CD4-positive, alpha-beta T cell treated with Interleukin-15 for 4 hours (primary cell): ENCODE measurements around the gene GRIK4.

Experiments
- DNase-seq: peaks from one replicate; pipeline ENCODE4 v3.0.0-alpha.2; 2020; ENCODE audit warnings: low spot score

The GRIK4 gene

DNA sequence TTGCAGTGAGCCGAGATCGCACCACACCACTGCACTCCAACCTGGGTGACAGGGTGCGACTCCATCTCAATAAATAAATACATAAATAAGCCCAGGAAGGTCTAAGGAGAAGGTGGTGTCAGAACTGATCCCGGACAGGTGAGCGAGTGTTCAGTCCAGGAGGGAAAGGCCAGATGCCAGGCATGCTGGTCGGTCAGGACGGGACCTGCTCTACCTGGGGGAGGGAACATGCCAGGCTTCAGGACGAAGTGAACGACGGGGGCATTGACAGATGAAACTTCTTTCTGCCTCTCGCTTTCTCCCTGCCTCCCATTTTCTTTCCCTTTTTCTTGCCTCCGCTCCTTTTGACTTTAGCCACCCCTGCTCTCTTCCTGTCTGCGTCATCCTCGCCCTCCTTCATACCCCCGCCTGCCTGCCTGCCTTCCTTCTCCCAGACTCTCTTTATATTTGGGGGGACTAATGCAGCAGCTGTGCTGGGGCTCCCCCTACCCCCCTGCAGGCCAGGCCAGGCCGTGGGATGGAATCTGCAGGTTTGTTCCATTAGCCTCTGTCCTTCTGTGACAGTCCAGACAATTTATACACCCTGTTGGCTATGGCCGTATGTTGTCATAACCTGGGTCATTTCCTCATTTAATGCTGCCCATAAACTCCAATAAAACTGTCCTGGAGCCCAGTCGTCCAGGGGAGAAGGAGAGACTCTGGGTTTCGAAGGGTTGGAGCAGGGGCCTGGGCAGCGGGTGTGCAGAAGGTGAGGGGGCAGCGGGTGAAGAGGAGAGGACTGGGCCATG lies 303.2 kb downstream of the GRIK4 start:
- no peak for DNase-seq

DNA sequence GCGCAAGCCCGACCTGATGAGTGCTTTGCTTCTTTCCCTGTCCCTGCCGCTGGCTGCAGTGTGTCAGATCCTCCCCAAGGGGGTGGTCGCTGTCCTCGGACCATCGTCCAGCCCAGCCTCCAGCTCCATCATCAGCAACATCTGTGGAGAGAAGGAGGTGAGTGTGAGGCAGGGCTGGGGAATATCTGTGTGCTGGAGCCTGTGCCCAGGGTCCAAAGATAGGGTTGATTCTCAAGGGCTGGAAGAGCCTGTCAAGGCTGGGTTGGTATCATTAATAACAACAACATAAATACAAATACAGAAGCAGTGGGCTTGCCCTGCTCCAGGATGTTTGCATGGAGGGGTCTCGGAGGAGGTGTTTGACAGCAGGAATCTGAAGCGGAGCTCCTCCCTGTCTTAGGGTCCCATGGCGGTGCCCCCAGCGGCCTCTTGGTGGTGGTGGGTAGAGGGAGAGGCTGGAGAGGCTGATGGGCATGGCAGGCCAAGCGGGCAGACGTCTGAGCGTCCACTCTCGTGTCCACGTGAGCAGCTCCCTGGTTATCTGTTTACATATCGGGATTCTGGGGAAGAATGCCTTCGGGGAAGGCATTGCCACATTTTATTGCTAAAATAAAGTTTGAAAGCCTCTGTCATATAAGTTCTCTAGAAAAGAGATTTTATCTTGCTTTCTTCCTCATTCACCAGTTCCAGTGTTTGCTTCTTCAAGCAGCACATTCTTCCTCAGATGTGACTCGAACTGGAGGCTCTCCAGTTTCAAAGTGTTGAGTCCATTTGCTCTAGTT lies 304.0 kb downstream of the GRIK4 start:
- no peak for DNase-seq

DNA sequence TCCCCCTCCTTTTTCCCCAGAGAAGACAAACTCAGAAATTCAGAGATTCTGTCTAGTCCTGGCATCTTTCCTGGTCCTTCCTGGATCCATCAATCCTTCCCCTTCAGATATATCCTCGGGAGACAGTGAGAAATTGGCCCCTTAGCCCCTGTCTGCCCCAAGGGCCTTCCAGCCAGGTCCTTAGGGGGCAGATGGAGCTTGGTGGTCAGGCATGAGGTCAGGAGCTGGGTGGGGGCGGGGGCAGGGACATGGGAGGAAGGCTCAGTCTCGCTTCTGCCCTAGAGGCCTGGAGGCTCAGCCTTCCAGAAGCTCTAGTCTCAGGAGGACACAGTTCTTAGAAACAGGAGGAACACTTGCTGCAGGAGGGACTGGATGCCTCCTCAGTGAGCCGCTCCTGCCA lies 304.6 kb downstream of the GRIK4 start:
- no peak for DNase-seq

DNA sequence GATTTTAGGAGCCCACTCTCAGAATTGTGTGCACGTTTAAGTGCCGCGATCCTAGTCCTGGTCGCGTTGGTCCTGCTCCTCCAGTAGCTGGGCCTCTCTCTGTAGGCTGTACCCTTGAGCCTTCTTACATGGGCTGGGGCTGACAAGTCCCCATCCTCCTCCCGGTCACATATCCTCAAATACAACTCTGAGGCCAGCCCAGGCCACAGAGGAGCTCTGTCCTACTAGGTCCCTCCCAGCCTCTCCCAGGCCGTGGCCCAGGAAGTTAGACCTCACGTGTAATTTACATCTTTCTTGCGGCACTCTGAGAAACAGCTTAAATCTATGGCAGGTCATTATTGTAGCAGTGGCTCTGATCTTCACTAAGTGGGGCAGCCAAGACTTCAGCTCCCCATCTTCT lies 305.2 kb downstream of the GRIK4 start:
- no peak for DNase-seq

DNA sequence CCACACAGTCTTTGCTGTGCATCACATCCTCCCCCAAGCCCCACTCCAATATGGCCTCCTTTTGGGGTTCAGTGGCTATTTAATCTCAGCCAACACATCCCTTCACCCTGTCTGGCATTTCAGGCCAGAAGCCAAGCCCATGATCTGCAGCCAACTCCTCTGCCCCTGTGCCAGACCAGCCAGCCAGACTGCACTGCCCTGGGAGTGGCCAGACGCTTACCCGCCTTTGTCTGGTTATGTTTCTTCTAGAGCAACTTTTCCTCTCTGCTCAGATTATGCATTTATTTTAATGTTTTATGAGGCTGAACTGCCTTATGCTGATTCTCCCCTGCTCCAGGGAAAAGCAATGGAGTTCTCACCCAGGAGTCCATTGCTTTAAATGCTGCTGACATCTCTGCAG lies 305.6 kb downstream of the GRIK4 start:
- no peak for DNase-seq

DNA sequence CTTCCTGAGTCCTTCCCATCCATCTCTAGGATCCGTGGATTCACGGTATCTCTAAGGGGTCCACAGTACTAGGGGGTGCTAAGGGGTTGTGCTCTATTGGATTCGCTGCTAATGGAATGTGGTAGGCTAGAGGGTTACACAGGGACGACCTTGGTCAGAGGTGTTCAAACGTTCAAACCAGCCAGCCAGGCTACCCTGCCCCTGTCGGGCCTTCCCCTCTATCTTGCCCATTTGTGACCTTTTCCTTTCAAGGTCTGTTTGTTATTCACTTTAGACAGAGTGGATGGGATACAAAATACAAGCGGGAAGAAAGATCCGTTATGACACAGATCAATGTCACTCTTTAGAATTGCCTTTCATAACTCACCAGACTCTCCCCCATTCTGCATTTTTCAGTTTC lies 306.5 kb downstream of the GRIK4 start:
- no peak for DNase-seq

DNA sequence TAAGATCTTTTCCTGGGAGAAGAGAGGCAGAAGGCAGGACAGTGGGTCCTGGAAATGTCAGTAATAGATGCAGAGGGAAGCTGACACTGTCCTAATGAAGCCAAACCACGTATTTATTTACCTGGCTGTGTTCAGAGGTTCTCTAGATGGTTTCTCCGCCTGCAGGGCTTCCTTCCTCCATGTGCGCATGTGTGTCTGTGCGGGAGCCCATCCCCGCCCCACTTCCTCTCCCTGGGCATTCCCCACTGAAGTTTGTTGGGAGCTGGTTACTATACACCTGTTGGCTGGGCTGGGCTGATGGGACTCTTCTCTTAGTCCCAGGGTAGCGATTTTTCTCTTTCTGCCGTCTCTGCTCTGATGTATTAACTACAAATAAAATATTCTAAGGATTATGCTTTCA lies 307.5 kb downstream of the GRIK4 start:
- DNase-seq, result no peak

DNA sequence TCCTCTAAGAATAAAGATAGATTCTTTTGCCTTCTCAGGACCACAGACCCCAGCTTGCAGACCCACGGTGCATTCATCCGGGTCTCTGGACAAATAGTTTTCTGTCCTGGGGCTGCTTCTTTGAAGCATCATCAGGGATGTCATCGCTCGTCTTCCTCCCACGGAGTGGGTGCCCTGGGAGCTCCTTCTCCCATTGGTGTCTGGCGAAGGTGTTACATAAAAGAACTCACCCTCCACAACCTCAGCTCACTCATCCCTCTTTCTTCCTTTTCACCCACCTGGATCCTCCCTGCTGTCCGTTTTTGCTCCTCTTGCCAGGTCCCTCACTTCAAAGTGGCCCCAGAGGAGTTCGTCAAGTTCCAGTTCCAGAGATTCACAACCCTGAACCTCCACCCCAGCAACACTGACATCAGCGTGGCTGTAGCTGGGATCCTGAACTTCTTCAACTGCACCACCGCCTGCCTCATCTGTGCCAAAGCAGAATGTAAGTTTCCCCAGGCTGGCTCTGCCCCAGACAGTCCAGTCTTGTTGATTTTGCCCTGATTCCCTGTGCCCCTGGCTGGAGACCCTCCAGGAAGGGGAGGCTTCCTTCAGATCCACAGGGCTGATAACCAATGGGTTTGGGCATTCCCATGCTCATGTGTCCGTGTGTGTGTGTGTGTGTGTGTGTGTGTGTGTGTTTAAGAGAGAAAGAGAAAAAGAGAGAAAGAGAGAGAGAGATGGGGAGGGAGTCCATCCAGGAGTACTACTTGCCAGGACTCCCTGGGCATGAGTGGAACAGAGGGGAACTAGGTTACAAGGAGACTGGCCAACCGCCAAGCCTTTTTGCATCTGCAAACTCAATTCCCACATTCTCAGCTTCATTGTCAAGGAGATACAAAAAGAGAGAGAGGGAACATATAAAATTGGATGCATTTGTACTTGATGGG lies 308.2 kb downstream of the GRIK4 start:
- DNase-seq, result no peak

DNA sequence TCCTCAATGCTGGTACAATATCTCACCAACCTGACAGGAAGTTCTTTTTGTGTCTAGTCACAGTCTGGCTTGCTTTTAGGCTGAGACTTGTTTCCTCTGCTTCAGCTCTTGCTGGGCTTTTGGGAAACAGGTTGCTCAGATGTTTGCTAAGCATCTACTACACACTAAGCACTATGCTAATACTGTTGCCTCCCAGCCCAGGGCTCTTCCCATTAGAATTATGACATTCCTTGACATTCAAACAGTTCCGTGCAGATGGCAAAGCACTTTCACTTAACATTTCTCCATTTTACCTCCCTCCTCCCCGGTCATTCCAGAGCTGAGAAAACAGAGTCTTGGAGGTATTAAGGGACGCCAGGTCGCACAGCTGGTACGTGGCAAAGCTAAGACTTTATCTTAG lies 311.6 kb downstream of the GRIK4 start:
- DNase-seq, result no peak

DNA sequence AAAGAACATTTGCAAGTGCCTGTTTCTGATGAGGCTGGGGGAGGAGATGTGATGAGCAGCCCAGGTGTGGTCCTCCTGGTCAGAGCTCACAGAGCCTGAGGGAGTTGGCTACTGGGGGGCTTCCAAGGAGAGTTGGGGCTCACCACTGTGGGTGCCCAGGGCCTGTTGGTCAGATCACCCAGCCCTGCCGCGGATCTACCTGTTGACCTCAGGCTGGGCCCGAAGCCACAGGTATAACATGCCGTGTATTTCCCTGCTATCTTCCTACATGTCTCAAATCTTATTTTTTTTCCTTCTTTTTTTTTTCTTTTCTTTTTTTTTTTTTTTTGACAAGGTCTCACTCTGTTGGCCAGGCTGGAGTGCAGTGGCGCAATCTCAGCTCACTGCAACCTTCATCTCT lies 312.7 kb downstream of the GRIK4 start:
- DNase-seq, result no peak

DNA sequence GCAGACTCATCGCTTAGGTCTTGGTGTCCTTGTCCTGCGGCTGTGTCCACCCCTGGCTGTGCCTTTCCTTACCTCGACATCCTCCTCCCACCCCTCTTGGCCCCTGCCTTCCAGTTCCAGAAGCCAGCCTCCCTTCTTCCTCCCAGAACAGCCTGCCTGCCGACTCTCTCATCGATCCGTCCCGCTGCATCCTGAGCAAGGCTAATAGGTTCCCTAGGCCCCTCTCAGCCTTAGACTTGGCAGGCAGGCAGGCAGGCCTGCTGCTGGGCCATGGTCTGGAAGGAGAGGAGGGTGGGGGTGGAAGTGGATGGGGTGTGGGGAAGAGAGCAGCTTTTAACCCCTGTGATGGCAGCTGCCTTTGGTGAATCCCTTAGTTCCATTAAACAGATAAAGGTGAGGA lies 315.6 kb downstream of the GRIK4 start:
- no peak for DNase-seq

DNA sequence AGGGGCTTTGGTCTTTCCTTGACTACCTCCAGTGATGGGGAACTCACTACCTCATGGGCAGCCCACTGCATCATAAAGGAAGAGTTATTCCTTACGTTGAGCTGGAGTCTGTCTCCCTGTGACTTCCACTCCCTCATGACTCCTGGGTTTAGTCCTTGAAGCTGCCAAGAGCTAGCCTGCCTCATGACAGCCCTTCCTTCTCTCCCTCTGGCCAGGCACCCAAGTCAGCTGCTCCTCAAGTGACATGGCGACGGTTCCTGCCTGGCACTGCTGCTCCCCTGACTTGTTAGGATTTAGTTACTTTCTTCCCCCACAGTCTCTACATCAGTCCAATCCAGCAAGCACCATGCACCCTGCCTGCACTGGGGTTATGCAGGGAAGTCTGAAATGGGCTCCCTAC lies 316.3 kb downstream of the GRIK4 start:
- DNase-seq, result no peak

DNA sequence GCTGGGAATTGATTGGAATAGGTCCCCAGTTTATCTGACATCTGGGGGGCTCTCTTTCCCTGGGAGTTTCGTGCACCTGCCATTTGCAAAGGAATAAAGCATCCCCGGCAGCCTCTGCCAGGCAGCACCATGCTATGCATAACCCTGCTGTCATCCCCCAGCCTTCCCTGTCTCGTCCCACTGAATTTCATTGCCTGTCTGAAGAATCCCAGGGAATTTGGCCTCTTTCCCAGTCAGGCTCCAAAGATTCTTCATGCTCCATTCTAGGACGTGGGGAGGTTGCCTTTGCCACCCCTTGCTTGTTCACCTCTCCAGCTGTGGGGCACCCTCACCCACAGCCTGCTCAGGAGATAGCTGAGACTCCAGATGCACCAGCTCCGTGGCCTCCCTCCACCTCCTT lies 317.3 kb downstream of the GRIK4 start:
- no peak for DNase-seq

DNA sequence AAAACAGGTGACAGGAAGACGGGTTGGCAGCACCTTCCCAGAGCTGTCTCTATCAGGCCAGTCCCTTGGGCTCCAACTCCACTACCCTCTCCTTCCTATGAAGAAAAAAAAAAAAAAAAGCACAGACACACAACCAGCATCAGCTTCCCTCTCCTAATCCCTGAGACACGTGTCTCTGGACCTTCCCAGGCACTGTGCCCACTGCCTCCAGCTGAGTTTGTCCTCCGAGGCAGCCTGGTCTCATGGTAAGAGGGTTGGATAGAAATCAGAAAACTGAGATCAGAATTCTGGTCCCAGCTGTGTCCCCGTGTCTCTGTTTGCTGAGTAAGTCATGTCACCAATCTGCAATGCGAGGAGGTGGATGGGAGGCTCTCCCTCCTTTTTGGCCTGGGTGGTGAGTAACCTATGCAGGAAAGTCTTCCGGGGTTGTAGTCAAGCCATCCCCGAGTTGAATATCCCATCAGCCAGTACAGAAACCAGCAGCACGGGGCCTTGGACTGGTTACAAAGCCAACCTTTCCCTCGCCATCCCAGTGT lies 318.6 kb downstream of the GRIK4 start:
- DNase-seq, result no peak

DNA sequence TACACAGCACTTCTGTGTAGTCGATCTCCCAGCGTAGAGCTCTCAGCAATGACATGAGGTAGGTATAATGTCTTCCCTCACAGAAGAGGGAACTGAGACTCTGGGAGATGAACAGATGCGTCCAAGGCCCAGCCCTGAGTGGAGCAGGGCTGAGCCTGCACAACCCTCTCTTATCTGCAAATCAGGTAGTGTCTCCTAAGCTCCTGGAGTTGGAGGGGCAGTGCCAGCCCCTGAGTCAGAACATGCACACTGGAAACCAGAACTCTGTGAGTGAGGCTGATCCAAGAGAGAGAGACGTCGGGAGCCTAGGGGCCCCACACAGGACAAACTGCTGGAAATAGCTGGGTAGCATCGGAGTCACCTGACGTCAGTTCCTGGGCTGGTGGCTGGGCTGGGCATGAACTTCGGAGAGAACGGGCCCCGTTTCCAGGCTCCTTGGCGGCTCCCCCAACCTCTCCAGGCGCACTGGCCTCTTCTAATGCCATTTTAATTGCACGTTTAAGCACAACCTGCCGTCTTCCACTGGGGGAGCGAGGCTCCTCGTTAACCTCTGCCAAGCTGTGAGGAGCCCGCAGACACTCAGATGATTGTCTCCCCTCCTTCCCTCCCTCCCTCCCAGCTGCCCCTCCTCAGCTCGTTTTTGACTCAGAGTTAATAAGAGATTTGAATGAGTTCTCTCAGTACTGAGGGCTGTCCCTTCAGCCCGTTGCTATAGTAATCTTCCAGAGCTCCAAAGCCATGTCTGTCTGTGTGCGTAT lies 321.1 kb downstream of the GRIK4 start:
- DNase-seq, result no peak

DNA sequence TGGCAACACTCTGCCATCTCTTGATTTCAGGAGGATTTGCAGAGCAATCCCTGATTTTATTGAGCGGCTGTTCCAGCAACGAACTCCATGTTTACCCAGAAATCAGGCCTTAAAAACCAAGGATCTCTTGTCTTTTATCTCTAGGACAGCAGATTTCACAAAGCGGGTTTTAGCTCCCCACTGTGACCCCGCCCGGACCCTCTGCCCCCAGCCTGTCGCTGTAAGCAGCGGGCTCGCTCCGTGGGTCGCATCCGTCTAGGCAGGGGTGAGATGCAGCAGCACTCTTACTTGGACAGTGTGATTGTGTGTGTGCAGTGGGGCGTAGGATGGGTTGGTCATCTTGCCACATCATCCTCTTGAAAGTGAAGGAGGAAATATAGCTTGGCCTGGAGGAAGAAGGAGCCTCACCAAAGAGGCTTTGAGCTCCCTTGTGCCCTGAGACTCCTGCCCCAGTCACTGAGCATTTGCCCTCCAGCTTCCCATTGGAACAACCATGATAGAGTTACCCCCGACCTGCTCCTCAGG lies 323.2 kb downstream of the GRIK4 start:
- DNase-seq, result no peak

DNA sequence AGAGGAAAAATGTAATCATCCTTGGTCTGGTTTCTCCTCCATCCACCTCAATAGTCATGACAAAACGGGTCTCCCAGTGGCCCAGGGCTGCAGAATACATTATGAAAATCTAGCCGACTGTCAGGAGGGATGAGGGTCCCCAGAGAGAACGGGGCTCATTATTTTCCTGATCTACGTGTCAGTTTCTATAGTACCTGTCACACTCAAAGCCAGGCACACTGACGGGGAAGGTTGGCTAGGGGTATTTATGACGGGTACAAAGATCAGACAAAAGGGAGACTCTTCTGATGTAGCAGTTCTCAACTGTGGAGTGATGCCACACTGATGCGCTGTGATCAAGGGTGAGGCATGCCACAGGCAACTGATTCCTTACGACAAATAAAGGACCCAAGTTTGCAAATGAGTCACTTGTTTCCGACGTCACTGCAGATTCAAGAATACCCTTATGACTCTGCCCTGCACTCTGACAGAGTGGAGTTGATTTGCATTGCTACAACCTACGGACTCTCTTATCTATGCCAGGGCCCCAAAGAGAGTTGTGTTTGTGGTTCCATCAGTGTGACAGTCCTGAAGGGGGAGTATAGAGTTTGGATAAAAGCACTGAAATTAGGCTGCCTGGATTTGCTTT lies 324.2 kb downstream of the GRIK4 start:
- DNase-seq, result no peak

DNA sequence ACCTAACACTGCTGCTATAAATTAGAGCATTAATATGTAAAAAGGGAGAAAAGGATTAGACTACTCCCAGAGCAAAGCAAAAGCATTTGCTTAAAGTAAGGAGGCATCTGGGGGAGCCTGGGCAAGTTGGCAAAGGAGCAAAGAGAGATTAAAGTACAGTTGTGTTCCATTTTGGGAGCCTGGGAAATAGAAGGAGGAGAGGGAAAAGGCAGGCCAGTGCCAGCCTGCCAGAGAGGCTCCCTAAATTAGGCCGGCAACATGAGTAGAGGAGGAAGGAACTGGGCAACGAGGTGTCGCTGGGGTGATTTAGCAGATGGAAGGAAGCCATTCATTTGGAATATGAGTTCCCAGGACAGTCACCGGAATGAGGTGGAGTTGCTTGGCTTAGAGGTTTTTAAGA lies 326.1 kb downstream of the GRIK4 start:
- no peak for DNase-seq

DNA sequence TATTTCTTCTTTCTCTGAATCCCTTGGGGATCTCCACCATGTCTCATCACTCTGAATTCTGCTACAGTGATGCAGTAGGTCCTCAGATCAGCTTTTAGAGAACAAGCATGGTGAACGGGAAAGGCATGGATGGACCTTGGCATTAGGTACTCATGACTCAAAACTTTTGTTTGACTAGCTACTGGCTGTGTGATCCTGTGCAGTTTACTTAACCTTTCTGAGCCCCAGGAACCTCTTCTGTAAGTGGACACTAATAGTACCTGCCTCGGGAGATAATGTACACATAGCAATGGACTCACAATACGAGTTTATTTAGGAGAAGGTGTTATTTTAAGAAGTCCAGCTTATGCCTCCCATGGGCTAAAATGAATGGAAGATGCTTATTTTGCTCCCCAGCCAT lies 327.7 kb downstream of the GRIK4 start:
- no peak for DNase-seq

DNA sequence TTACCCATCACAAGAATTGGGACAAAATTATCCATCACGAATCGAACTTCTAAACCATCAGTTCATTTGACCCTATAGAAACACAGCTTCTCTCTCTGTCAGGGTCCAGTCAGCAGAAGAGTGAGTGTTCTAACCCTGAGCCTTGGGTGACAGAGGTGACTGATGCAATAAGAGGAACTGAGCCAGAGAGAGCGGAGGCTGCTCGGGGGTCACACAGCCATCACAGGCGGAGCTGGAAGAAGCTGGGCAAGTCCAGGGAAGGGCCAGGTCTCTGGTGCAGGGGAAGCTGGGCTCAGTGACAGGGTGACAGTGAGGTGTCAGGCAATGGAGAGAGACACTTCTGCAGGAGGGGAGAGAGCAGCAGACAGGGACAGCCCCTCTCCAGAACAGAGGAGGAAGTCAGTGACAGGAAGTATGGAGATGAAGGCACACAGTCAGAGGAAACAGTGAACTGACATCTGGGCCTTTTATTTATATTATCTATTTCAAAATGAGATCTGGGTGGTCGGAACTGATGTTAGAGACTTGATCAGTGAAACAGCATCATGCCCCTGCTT lies 328.4 kb downstream of the GRIK4 start:
- no peak for DNase-seq

DNA sequence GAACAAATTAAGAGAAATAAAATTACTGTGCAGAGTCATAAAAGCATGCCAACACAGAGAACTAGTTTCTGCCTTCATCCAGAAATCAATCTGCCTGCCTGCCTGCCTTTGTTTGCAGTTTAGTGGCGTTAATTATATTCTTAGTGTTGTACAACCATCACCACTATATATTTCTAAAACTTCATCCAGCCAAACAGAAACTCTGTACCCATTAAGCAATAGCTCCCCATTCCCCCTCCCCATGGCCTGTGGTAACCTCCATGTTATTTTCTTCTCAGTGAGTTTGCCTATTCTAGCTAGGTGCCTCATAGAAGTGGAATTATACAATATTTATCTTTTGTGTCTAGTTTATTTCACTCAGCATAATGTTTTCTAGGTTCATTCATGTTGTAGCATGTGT lies 329.1 kb downstream of the GRIK4 start:
- no peak for DNase-seq
